Measurements from ENCODE around the gene LPIN3.
A peak's percentile ranks its signal among the peaks of the same experiment; 100 is the strongest.

Gene LPIN3

GRCh38 chr20:41394931-41395666, 54.5 kb downstream of the LPIN3 start:
- Mint-ChIP-seq H3K27ac (no peak overlapping the region), H3K27me3 (ENCODE audit: low read depth) (no peaks in the 10 kb centered on the region), H3K9me3 (no peaks in the 10 kb centered on the region), H3K4me3 (no peak overlapping the region), H3K36me3 (ENCODE audit: low read depth) (no peaks in the 10 kb centered on the region), H3K4me1 (ENCODE audit: low read depth) (no peaks in the 10 kb centered on the region)

GRCh38 chr20:41395667-41396664, 55.3 kb downstream of the LPIN3 start:
- Mint-ChIP-seq H3K36me3 (ENCODE audit: low read depth) (no peaks in the 10 kb centered on the region), H3K27me3 (ENCODE audit: low read depth) (no peaks in the 10 kb centered on the region), H3K9me3 (no peaks in the 10 kb centered on the region), H3K4me1 (ENCODE audit: low read depth) (no peaks in the 10 kb centered on the region), H3K27ac (no peak overlapping the region), H3K4me3 (no peak overlapping the region)

DNA sequence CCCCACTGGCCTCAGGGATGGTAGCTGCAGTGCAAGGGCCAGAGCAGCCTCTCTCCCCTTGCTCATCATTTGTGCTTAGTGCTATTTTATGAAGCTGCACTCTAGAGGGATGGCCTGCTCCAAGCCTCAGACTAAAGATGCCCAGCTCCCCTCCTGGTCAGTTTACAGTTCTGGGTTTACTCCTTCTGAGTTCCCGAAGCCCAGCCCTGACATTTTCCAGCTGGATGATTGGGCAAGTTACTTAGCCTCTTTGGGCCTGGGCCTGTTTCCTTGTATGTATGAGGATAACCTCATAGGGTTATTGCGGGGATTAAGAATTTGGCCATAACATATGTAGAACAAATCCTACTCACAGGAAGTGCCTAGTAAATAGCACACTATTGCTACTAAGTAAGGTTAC, 57.8 kb downstream of the LPIN3 start:
- H3K9me3 Mint-ChIP-seq = no peaks in the 10 kb centered on the region
- no peaks in the 10 kb centered on the region for H3K4me1 Mint-ChIP-seq (ENCODE audit: low read depth)
- H3K27me3 Mint-ChIP-seq (ENCODE audit: low read depth) = no peaks in the 10 kb centered on the region
- H3K4me3 Mint-ChIP-seq = no peak overlapping the region
- H3K36me3 Mint-ChIP-seq (ENCODE audit: low read depth) = peaks cover 2% of the 10 kb centered on the region
- H3K27ac Mint-ChIP-seq = no peak overlapping the region

DNA sequence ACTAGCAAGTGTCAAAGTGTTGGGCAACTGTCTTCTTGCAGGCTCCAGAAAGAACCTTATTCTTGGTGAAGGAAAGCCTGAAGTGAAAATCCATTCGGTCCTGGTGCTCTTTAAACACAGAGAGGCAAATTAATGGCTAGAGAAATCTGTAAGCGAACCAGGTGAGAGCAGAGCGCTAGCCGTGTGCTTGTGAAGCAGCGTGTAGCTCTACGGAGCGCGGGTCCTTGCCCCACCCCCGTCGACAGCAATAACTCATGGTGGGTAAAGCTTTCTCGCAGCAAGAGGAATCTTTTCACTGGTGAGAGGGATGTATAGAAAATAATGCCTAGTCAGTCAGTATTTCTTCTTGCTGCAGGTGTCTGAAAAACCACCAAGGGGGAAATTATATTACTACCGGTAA, 63.0 kb downstream of the LPIN3 start:
- Mint-ChIP-seq H3K27me3 (ENCODE audit: low read depth) (no peaks in the 10 kb centered on the region), H3K9me3 (no peaks in the 10 kb centered on the region), H3K4me3 (no peak overlapping the region), H3K27ac (no peak overlapping the region), H3K4me1 (ENCODE audit: low read depth) (peaks cover 14% of the 10 kb centered on the region), H3K36me3 (ENCODE audit: low read depth) (peaks cover 20% of the 10 kb centered on the region)

DNA sequence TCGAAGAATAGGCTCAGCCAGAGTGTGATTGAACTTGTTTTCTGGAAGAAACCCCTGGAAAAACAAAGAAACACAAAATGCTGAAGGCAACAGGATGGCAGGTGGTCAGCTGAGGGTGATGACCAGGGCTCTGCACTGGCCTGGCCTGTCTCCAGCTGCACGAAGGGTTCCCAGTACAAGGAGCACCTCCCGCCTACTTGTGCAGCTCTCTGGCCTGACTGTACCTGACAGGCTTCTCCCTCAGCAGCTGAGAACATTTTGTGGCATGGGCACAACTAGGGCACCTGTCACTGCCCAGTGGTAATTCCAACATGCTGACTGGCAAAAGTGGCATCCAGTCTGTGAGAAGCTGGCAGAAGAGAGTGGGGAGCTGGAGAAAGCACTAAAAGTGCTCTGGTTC, 64.8 kb downstream of the LPIN3 start:
- H3K4me3 Mint-ChIP-seq = no peak overlapping the region
- H3K36me3 Mint-ChIP-seq (ENCODE audit: low read depth) = peaks cover 31% of the 10 kb centered on the region
- no peak overlapping the region for H3K27ac Mint-ChIP-seq
- no peaks in the 10 kb centered on the region for H3K9me3 Mint-ChIP-seq
- H3K27me3 Mint-ChIP-seq (ENCODE audit: low read depth) = no peaks in the 10 kb centered on the region
- peaks cover 20% of the 10 kb centered on the region for H3K4me1 Mint-ChIP-seq (ENCODE audit: low read depth)

DNA sequence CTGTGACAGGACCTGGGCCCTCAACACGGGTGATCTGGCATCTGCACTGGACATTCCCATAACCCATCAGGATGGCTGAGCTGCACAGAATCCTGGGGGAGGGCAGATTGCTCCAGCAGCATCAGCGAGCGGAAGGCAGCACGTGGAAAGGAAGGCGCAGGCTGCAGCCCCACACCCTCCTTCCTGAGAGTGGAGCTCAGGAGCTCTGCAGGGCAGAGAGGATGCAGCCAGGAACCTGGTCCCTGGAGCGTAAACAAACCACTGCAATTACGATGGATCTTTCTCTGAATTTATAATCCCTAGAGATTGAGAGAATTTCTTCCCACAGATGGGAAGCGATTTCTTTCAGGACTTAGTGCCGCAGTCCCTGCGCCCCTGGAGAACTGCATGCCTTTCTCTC, 65.7 kb downstream of the LPIN3 start:
- Mint-ChIP-seq H3K9me3 (no peaks in the 10 kb centered on the region), H3K27ac (no peak overlapping the region), H3K27me3 (ENCODE audit: low read depth) (no peaks in the 10 kb centered on the region), H3K4me1 (ENCODE audit: low read depth) (peaks cover 23% of the 10 kb centered on the region), H3K36me3 (ENCODE audit: low read depth) (peaks cover 33% of the 10 kb centered on the region), H3K4me3 (no peak overlapping the region)

GRCh38 chr20:41406896-41407444, 66.3 kb downstream of the LPIN3 start:
- Mint-ChIP-seq H3K4me3 (no peak overlapping the region), H3K27ac (no peak overlapping the region), H3K36me3 (ENCODE audit: low read depth) (peaks cover 36% of the 10 kb centered on the region), H3K4me1 (ENCODE audit: low read depth) (peaks cover 23% of the 10 kb centered on the region), H3K27me3 (ENCODE audit: low read depth) (no peaks in the 10 kb centered on the region), H3K9me3 (no peaks in the 10 kb centered on the region)

DNA sequence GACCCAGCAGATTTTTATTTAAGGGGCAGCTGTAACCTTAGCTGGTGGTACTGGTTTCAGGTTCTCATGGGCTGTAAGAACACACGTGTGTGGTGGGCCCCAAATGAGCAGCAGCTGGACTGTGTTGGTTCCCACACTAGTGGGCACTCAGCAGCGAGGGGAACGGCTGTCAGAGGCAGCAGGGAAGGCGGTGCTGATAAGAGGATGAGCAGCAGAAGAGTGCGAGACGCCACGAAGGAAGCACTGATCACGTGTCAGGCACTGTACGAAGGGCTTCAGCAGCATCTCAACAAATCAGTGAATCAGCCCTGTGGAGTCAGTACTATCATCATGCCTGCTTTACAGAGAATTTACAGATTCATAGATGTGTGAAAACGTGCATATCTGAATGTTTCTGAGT, 67.0 kb downstream of the LPIN3 start:
- peaks cover 25% of the 10 kb centered on the region for H3K4me1 Mint-ChIP-seq (ENCODE audit: low read depth)
- no peak overlapping the region for H3K27ac Mint-ChIP-seq
- no peaks in the 10 kb centered on the region for H3K27me3 Mint-ChIP-seq (ENCODE audit: low read depth)
- no peaks in the 10 kb centered on the region for H3K9me3 Mint-ChIP-seq
- no peak overlapping the region for H3K4me3 Mint-ChIP-seq
- H3K36me3 Mint-ChIP-seq (ENCODE audit: low read depth) = peaks cover 39% of the 10 kb centered on the region

- Mint-ChIP-seq H3K27ac (peak overlapping the region; percentile 11), H3K4me3 (peak overlapping the region; percentile 34), H3K4me1 (ENCODE audit: low read depth) (peaks cover 29% of the 10 kb centered on the region), H3K36me3 (ENCODE audit: low read depth) (peaks cover 39% of the 10 kb centered on the region), H3K27me3 (ENCODE audit: low read depth) (no peaks in the 10 kb centered on the region), H3K9me3 (no peaks in the 10 kb centered on the region)
Measured at GRCh38 chr20:41408156-41408794, 67.7 kb downstream of the LPIN3 start.

- Mint-ChIP-seq H3K36me3 (ENCODE audit: low read depth) (peaks cover 43% of the 10 kb centered on the region), H3K4me3 (peak overlapping the region; percentile 34), H3K4me1 (ENCODE audit: low read depth) (peaks cover 35% of the 10 kb centered on the region), H3K9me3 (no peaks in the 10 kb centered on the region), H3K27me3 (ENCODE audit: low read depth) (no peaks in the 10 kb centered on the region), H3K27ac (no peak overlapping the region)
Measured at GRCh38 chr20:41408986-41409385, 68.4 kb downstream of the LPIN3 start.
